ENCODE data around the gene KRTAP2-1.
"Not testable (repeated sequence)": the region's sequence is repeated elsewhere in the genome, so short reads cannot be mapped to it uniquely, and the experiment has no call there.

The KRTAP2-1 gene

DNA sequence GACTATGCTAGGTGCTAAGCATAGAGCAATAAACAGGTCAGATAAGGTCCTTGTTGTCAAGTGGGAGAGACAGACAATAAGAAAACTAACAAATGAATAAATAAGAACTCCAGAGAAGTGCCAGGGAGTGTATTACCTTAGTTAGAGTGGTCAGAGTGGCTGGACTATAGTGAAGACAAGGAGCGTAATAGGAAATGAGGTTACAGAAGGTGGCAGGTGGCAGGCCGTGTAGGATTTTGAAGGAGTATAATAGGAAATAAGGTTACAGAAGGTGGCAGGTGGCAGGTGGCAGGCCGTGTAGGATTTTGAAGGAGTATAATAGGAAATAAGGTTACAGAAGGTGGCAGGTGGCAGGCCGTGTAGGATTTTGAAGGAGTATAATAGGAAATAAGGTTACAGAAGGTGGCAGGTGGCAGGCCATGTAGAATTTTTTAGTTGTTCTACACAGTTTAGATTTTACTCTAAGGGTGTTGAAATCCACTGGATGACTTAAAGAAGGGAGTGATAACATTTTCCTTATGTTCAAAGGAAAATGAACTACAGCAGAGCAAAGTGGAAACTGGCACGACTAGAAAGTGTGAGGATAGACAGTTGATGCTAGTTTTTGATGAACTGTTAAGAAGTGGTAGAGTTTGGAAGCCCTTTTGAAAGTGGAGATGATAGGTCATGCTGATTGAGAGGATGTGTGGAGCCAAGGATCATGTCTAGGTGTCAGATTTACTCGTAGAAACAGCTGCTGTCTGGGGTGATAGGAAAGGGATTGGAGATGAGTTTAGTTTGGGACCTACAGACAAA, 34.6 kb downstream of the KRTAP2-1 start:
- no peak for DNase-seq (ENCODE audit: low spot score)

- DNase-seq (ENCODE audit: low spot score): no peak
Measured at GRCh38 chr17:41010441-41010840, 36.7 kb downstream of the KRTAP2-1 start.

DNA sequence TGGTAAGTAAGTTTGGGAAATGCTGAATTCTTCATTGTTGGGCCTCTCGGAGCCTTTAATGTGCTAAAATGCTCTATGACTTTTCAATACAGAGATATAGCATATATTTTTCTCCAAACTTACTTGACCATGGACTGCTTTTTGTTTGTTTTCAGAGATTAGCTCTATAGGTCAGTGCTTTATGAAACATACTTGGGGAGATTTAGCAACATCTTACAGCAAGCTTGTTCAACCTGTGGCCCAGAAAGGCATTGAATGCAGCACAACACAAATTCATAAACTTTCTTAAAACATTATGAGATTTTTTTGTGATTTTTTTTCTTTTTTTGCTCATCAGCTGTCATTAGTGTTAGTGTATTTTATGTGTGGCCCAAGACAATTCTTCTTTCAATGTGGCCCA, 37.2 kb downstream of the KRTAP2-1 start:
- DNase-seq (ENCODE audit: low spot score): no peak

DNA sequence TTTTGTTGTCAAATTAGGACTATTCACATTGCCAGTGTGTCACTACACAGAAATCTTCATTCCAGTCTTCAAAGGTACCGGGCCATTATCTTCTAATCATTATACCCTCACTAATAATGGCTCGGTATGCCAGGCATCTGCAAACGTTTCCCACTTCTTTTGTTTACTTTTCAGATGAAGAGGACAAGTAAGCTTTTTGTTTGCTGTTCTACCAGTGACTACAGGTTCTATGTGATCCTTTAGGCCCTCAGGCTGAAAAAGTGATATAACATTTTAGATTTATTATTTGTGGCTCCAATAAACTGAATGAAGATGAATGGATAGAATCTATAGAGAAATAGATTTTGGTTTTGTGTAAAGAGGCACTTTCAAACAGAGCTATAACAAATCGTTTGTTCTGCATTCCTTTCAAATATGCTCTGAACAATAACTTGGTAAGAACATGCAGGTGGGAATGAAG, 37.8 kb downstream of the KRTAP2-1 start:
- DNase-seq (ENCODE audit: low spot score): no peak

GRCh38 chr17:41008811-41009210, 38.3 kb downstream of the KRTAP2-1 start, which contains the start of gene KRTAP3-1:
TSS of gene KRTAP3-1 (minus strand) at chr17:41009128. CDS start at chr17:41009074, 54 bp downstream.
- DNase-seq (ENCODE audit: low spot score): no peak

GRCh38 chr17:41004397-41004796, 42.7 kb downstream of the KRTAP2-1 start:
- DNase-seq (ENCODE audit: low spot score): no peak

DNA sequence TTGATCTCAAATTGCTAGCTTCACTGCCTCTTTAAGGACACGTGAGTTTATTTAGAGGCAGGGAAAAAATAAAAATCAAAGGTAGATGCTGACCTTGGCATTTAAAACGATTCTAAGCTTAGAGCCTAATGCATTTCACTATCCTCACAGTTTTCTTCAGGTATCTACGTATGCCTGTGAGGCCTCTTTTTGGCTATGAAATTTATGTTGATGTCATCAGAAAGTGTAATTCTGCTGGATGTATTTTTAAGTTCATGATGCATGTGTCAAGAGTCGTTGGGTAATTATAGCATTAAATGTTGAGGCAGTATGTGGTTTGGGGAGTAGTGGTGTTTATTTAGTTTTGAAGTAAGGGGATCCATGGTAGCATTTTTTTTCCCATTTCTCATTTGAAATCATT, 43.2 kb downstream of the KRTAP2-1 start:
- DNase-seq (ENCODE audit: low spot score): no peak

- no peak for DNase-seq (ENCODE audit: low spot score)
Measured at GRCh38 chr17:41002814-41003213, 44.3 kb downstream of the KRTAP2-1 start.

GRCh38 chr17:41001795-41002194, 45.3 kb downstream of the KRTAP2-1 start:
- DNase-seq (ENCODE audit: low spot score): no peak

GRCh38 chr17:40999563-40999962, 47.6 kb downstream of the KRTAP2-1 start, which contains the start of gene KRTAP3-2:
TSS of gene KRTAP3-2 (minus strand) at chr17:40999906. CDS start at chr17:40999853, 53 bp downstream.
- DNase-seq (ENCODE audit: low spot score): not testable (repeated sequence)

GRCh38 chr17:40997361-40997760, 49.8 kb downstream of the KRTAP2-1 start:
- DNase-seq (ENCODE audit: low spot score): no peak

DNA sequence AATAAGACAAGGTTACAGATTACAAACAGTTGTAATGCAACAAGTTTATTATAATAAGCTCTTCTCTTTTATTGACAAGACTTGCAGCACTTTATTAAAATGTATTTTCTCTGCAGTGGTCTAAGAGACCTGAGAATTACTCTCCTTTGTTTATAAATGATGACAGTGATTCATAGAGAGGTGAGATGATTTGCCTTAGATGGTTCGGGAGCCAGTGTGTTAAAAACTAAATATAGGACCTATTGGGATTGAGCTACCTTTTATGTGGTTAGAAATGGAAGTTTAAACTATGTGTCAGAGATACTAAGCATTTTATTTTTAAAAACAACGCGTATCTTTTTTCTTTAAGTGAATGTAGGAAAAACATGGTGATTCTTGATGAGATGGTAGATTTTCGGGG, 50.3 kb downstream of the KRTAP2-1 start:
- no peak for DNase-seq (ENCODE audit: low spot score)

Measured in germinal center (tissue), 1 donor.